NCI-H82 (cell line): ENCODE results near the gene TBL2.
"Not testable (repeated sequence)": the region's sequence is repeated elsewhere in the genome, so short reads cannot be mapped to it uniquely, and the experiment has no call there.

Experiments
- DNase-seq: peaks from one replicate; lab custom pipeline; 2025; lab: John Stamatoyannopoulos, UW

Gene TBL2

GRCh38 chr7:73570521-73570920, 7.9 kb downstream of the TBL2 start:
- DNase-seq = no peak

GRCh38 chr7:73569042-73569608, 9.3 kb downstream of the TBL2 start:
- no peak for DNase-seq

GRCh38 chr7:73567846-73568685, 10.3 kb downstream of the TBL2 start:
- DNase-seq = no peak

- DNase-seq = no peak
These were observed 11.2 kb downstream of the TBL2 start for GRCh38 chr7:73567140-73567539.

- DNase-seq = not testable (repeated sequence)
These were observed 11.9 kb downstream of the TBL2 start for GRCh38 chr7:73566431-73566830.

- DNase-seq = no peak
These were observed 12.6 kb downstream of the TBL2 start for GRCh38 chr7:73565675-73566340.

GRCh38 chr7:73560109-73560835, 18.1 kb downstream of the TBL2 start:
- DNase-seq = no peak

- peak; percentile 77 for DNase-seq
These were observed 20.8 kb downstream of the TBL2 start, which contains the start of gene BCL7B for GRCh38 chr7:73557397-73558257. BCL7B (minus strand) TSS chr7:73557690; CDS start chr7:73557578, 112 bp downstream.

GRCh38 chr7:73557108-73557396, 21.3 kb downstream of the TBL2 start:
- DNase-seq = peak; percentile 93

GRCh38 chr7:73556208-73557107, 21.9 kb downstream of the TBL2 start:
- no peak for DNase-seq

GRCh38 chr7:73555411-73555982, 22.9 kb downstream of the TBL2 start:
- no peak for DNase-seq

GRCh38 chr7:73550093-73550492, 28.3 kb downstream of the TBL2 start:
- DNase-seq = not testable (repeated sequence)

GRCh38 chr7:73549176-73549575, 29.2 kb downstream of the TBL2 start:
- DNase-seq = no peak

GRCh38 chr7:73547841-73548240, 30.5 kb downstream of the TBL2 start:
- DNase-seq = no peak

GRCh38 chr7:73544678-73545077, 33.7 kb downstream of the TBL2 start:
- DNase-seq = no peak

GRCh38 chr7:73541722-73542121, 36.7 kb downstream of the TBL2 start:
- DNase-seq = peak; percentile 23

- DNase-seq = no peak
These were observed 38.7 kb downstream of the TBL2 start for GRCh38 chr7:73539709-73540108.

GRCh38 chr7:73538510-73538909, 39.9 kb downstream of the TBL2 start:
- DNase-seq = not testable (repeated sequence)

- DNase-seq = no peak
These were observed 41.3 kb downstream of the TBL2 start for GRCh38 chr7:73537051-73537450.

- DNase-seq = no peak
These were observed 41.9 kb downstream of the TBL2 start for GRCh38 chr7:73536479-73536878.
